H1 (cell line): Measurements from ENCODE around the gene OR1N1. TPM values are rescaled to one million over a fixed set of nuclear protein-coding genes. Genes with fewer than 3 reads are reported as not detected.

Experiments used
- CTCF ChIA-PET: fragments of 300-600 bp; sonication (Branson Sonifier 250); formaldehyde crosslinking; loops from one replicate; lab custom pipeline; 2021; ENCODE audit not compliant: partially characterized antibody; lab: Charles Lee
- POLR2A ChIA-PET: fragments of 300-600 bp; sonication (Branson Sonifier 250); formaldehyde crosslinking; loops from one replicate; lab custom pipeline; 2021; ENCODE audit warnings: inconsistent platforms; ENCODE audit not compliant: partially characterized antibody; lab: Charles Lee
- DNase-seq, 2 experiments: peaks; one replicate each; pipeline versions ENCODE4 v3.0.0 to v3.0.0-alpha.2; 2010 to 2022; ENCODE audit warnings: low spot score in 2 of 2, low read depth in 1 of 2, mixed read lengths in 1 of 2
- FAIRE-seq: peaks from 2 replicates; lab custom pipeline; 2011; peaks lifted over from hg19 to GRCh38; lab: Jason Lieb, UNC
- H2AFZ ChIP-seq: 2 replicates; pipeline ENCODE4 v1.8.1; 2012; ENCODE audit warnings: low read length, inconsistent platforms
- H2AK5ac ChIP-seq: 2 replicates; pipeline ENCODE4 v1.6.1; 2013; ENCODE audit warnings: low read depth, low read length
- H2BK120ac ChIP-seq: replicated peaks from 2 replicates; pipeline ENCODE3; 2013; ENCODE audit warnings: low read depth, low read length, inconsistent platforms
- H2BK12ac ChIP-seq: 2 replicates; pipeline ENCODE4 v1.6.1; 2013; ENCODE audit warnings: low read depth, low read length
- H2BK15ac ChIP-seq: 2 replicates; pipeline ENCODE4 v1.6.1; 2013; ENCODE audit warnings: low read length
- H2BK20ac ChIP-seq: 2 replicates; pipeline ENCODE4 v1.6.1; 2013; ENCODE audit warnings: low read length
- H2BK5ac ChIP-seq: 2 replicates; pipeline ENCODE4 v1.6.1; 2013; ENCODE audit warnings: low read depth, low read length
- H3K14ac ChIP-seq: 2 replicates; pipeline ENCODE4 v1.6.1; 2013; ENCODE audit warnings: inconsistent platforms; ENCODE audit not compliant: insufficient read length
- H3K18ac ChIP-seq: 2 replicates; pipeline ENCODE4 v1.6.1; 2013; ENCODE audit warnings: low read length; ENCODE audit errors: extremely low read depth
- H3K23ac ChIP-seq: 2 replicates; pipeline ENCODE4 v1.6.1; 2013; ENCODE audit warnings: inconsistent platforms; ENCODE audit not compliant: insufficient read length
- H3K23me2 ChIP-seq: 2 replicates; pipeline ENCODE4 v1.6.1; 2013; ENCODE audit warnings: low read depth, low read length
- H3K27ac ChIP-seq: 2 replicates; pipeline ENCODE4 v1.6.1; 2011; ENCODE audit warnings: low read depth, low read length, inconsistent platforms
- H3K27me3 ChIP-seq, 4 experiments: replicated peaks in 1 of 4; 1 replicate in 1 of 4; 2 replicates in 3 of 4; pipeline versions ENCODE4 v1.6.1 to v1.8.1; 2011 to 2013; ENCODE audit warnings: low read length in 3 of 4, mild to moderate bottlenecking in 3 of 4, inconsistent platforms in 2 of 4, mixed read lengths in 2 of 4, moderate library complexity in 1 of 4; ENCODE audit not compliant: control insufficient read depth in 3 of 4, insufficient read depth in 3 of 4; ENCODE audit errors: extremely low read depth in 1 of 4
- H3K36me3 ChIP-seq, 4 experiments: 2 replicates each; pipeline versions ENCODE4 v1.6.1 to v1.8.1; 2011 to 2013; ENCODE audit warnings: mild to moderate bottlenecking in 4 of 4, low read length in 3 of 4, moderate library complexity in 2 of 4, control low read depth in 1 of 4, inconsistent platforms in 1 of 4; ENCODE audit not compliant: insufficient read depth in 4 of 4, control insufficient read depth in 2 of 4
- H3K4ac ChIP-seq: replicated peaks from 2 replicates; pipeline ENCODE3; 2013; ENCODE audit warnings: low read length, low read depth, mixed read lengths, inconsistent platforms; ENCODE audit not compliant: insufficient read length
- H3K4me1 ChIP-seq, 4 experiments: replicated peaks in 1 of 4; 1 replicate in 1 of 4; 2 replicates in 3 of 4; pipeline versions ENCODE4 v1.6.1 to v1.8.1; 2011 to 2013; ENCODE audit warnings: low read length in 3 of 4, inconsistent platforms in 2 of 4, mixed read lengths in 1 of 4; ENCODE audit not compliant: insufficient read depth in 4 of 4, control insufficient read depth in 3 of 4
- H3K4me2 ChIP-seq, 2 experiments: 2 replicates each; pipeline versions ENCODE4 v1.6.1 to v1.8.1; 2011 to 2013; ENCODE audit warnings: low read depth in 2 of 2, low read length in 2 of 2, control low read depth in 1 of 2, inconsistent platforms in 1 of 2, mild to moderate bottlenecking in 1 of 2; ENCODE audit not compliant: insufficient read depth in 1 of 2
- H3K4me3 ChIP-seq, 4 experiments: fragments of 200-600, 300-600 bp in 1 of 4; sonication (generic), shearing (Covaris generic), sonication (Bioruptor Twin) in 1 of 4; 2 replicates each; pipeline versions ENCODE4 v1.5.1 to v1.8.1; 2011 to 2016; ENCODE audit warnings: low read length in 4 of 4, low read depth in 3 of 4, control low read depth in 2 of 4, inconsistent platforms in 2 of 4, mild to moderate bottlenecking in 2 of 4, mixed read lengths in 1 of 4, moderate library complexity in 1 of 4; ENCODE audit not compliant: insufficient read depth in 2 of 4; ENCODE audit errors: extremely low read depth in 1 of 4
- H3K56ac ChIP-seq: replicated peaks from 2 replicates; pipeline ENCODE3; 2013; ENCODE audit warnings: low read depth, mild to moderate bottlenecking, mixed read lengths, low read length, inconsistent platforms; ENCODE audit not compliant: insufficient read length
- H3K79me1 ChIP-seq: 2 replicates; pipeline ENCODE4 v1.6.1; 2013; ENCODE audit warnings: low read depth, low read length, control low read depth
- H3K79me2 ChIP-seq, 2 experiments: 2 replicates each; pipeline versions ENCODE4 v1.6.1 to v1.8.1; 2012 to 2013; ENCODE audit warnings: low read length in 2 of 2, mild to moderate bottlenecking in 2 of 2, inconsistent platforms in 1 of 2; ENCODE audit not compliant: insufficient read depth in 2 of 2, control insufficient read depth in 1 of 2
- H3K9ac ChIP-seq, 4 experiments: replicated peaks in 1 of 4; 1 replicate in 1 of 4; 2 replicates in 3 of 4; pipeline versions ENCODE4 v1.6.1 to v1.8.1; 2011 to 2013; ENCODE audit warnings: low read depth in 3 of 4, low read length in 3 of 4, control low read depth in 2 of 4, mild to moderate bottlenecking in 2 of 4, moderate library complexity in 2 of 4, inconsistent platforms in 1 of 4; ENCODE audit errors: extremely low read depth in 1 of 4
- H3K9me3 ChIP-seq, 2 experiments: 2 replicates each; pipeline versions ENCODE4 v1.6.1 to v1.8.1; 2012 to 2013; ENCODE audit warnings: mild to moderate bottlenecking in 2 of 2, moderate library complexity in 2 of 2, control low read depth in 1 of 2, inconsistent platforms in 1 of 2, low read depth in 1 of 2, low read length in 1 of 2, mixed read lengths in 1 of 2; ENCODE audit not compliant: insufficient read depth in 2 of 2
- H4K20me1 ChIP-seq, 2 experiments: replicated peaks in 1 of 2; 2 replicates each; pipeline versions ENCODE3 to v1.8.1; 2011 to 2013; ENCODE audit warnings: inconsistent platforms in 2 of 2, low read length in 2 of 2, mild to moderate bottlenecking in 1 of 2; ENCODE audit not compliant: insufficient read depth in 2 of 2, control insufficient read depth in 1 of 2
- H4K5ac ChIP-seq: 2 replicates; pipeline ENCODE4 v1.6.1; 2013; ENCODE audit warnings: low read length, low read depth, mixed read lengths, inconsistent platforms; ENCODE audit not compliant: insufficient read length
- H4K8ac ChIP-seq: 2 replicates; pipeline ENCODE4 v1.8.0; 2013; ENCODE audit warnings: mild to moderate bottlenecking, moderate library complexity, low read length, inconsistent platforms; ENCODE audit not compliant: insufficient read depth; ENCODE audit errors: extremely low read depth
- H4K91ac ChIP-seq: replicated peaks from 2 replicates; pipeline ENCODE3; 2013; ENCODE audit warnings: low read length, mixed read lengths, inconsistent platforms; ENCODE audit not compliant: insufficient read length
- CHD2 ChIP-seq: IDR thresholded peaks from 2 replicates; pipeline ENCODE4 v1.6.1; 2012; ENCODE audit warnings: low read length, improper control_type of control experiment
- SP1 ChIP-seq: IDR thresholded peaks from 2 replicates; pipeline ENCODE4 v1.6.1; 2011; ENCODE audit warnings: low read depth, low read length
- WGBS, 2 experiments: shearing (Covaris generic) in 1 of 2; methylation state at CpG; one replicate each; pipeline versions ENCODE4 v1.1.6 to v1.1.7; 2013 to 2015; ENCODE audit warnings: low lambda C conversion rate in 2 of 2, mixed read lengths in 2 of 2, inconsistent platforms in 1 of 2, low coverage in 1 of 2, missing lambda C conversion rate in 1 of 2; ENCODE audit not compliant: insufficient replicate concordance in 2 of 2, insufficient coverage in 1 of 2, insufficient read length in 1 of 2; ENCODE audit errors: extremely low coverage in 1 of 2, missing lambda C conversion rate in 1 of 2; 5-methylcytosine and 5-hydroxymethylcytosine counted together
- polyA plus RNA-seq, 7 experiments: library from polyadenylated mRNA; depleted of rRNA in 3 of 7; stranded (reverse) in 5 of 7; unstranded in 2 of 7; fragments of >200 nt in 5 of 7; fragments of 200-250 nt in 2 of 7; gene quantifications; 1 replicate in 5 of 7; 2 replicates in 1 of 7; 4 replicates in 1 of 7; pipeline versions ENCODE4 v1.2.1 to v1.2.3, GENCODE V29; 2011 to 2013; ENCODE audit warnings: missing spikeins in 2 of 7, mixed read lengths in 2 of 7
- total RNA-seq: library from RNA; stranded (reverse); fragmentation: NEBNext Ultra II Directional; extraction: Animal tissue kit (Norgen Biotek cat#: 25700); gene quantifications from 2 replicates; pipeline ENCODE4 v1.2.1, GENCODE V29; 2021

OR1N1 gene
- total and polyA plus RNA-seq, 2 of the 8 experiments (the other 6 are each of a cell fraction or from before 2014, with no cell fraction given) = not detected

- H2AK5ac ChIP-seq = no peak overlapping the region
Observed at GRCh38 chr9:122567901-122568300, 40.8 kb upstream of the OR1N1 start.

More at GRCh38 chr9:122567901-122568300, 40.8 kb upstream of the OR1N1 start:
- no peak overlapping the region for H3K14ac ChIP-seq
- no peak overlapping the region for H2BK15ac ChIP-seq
- no peaks in the 10 kb centered on the region for H3K27me3 ChIP-seq
- no peak overlapping the region for H3K56ac ChIP-seq
- H2BK20ac ChIP-seq = no peak overlapping the region
- H3K18ac ChIP-seq = no peak overlapping the region
- FAIRE-seq (no peak), DNase-seq (no peak)
- H3K4me3 ChIP-seq = no peak overlapping the region
- H2BK12ac ChIP-seq = no peak overlapping the region
- H4K8ac ChIP-seq = no peak overlapping the region
- CTCF ChIA-PET = no interaction called here
- no peak overlapping the region for H3K23ac ChIP-seq
- H4K5ac ChIP-seq = no peak overlapping the region
- H3K4me2 ChIP-seq = no peak overlapping the region
- H4K91ac ChIP-seq = no peak overlapping the region
- H2BK5ac ChIP-seq = no peak overlapping the region
- H2BK120ac ChIP-seq = no peak overlapping the region
- no peak overlapping the region for H2AFZ ChIP-seq
- H3K23me2 ChIP-seq = no peaks in the 10 kb centered on the region
- WGBS, 2 experiments = 85% methylated on average over 4 of the region's 4 CpGs; no CpG with 5 or more reads in 1 of the 2 experiments
- TF ChIP-seq CHD2 (no peak), SP1 (no peak)
- H3K79me1 ChIP-seq = no peaks in the 10 kb centered on the region
- H3K4ac ChIP-seq = no peak overlapping the region
- POLR2A ChIA-PET = no interaction called here
- H3K79me2 ChIP-seq = no peaks in the 10 kb centered on the region
- H3K9me3 ChIP-seq = peaks cover 55 to 65% of the 10 kb centered on the region in 2 experiments
- no peaks in the 10 kb centered on the region for H3K4me1 ChIP-seq
- no peak overlapping the region for H3K9ac ChIP-seq
- no peaks in the 10 kb centered on the region for H4K20me1 ChIP-seq
- H3K27ac ChIP-seq = no peak overlapping the region
- no peaks in the 10 kb centered on the region for H3K36me3 ChIP-seq
